HG03457 (cell line): ENCODE results near the gene MSMB.

Source experiments
- ATAC-seq: cut with Tn5 transposase; IDR thresholded peaks from one replicate; pipeline ENCODE4 v1.9.1; 2021; ENCODE audit warnings: moderate number of reproducible peaks; ENCODE audit not compliant: unreplicated experiment

MSMB gene

DNA sequence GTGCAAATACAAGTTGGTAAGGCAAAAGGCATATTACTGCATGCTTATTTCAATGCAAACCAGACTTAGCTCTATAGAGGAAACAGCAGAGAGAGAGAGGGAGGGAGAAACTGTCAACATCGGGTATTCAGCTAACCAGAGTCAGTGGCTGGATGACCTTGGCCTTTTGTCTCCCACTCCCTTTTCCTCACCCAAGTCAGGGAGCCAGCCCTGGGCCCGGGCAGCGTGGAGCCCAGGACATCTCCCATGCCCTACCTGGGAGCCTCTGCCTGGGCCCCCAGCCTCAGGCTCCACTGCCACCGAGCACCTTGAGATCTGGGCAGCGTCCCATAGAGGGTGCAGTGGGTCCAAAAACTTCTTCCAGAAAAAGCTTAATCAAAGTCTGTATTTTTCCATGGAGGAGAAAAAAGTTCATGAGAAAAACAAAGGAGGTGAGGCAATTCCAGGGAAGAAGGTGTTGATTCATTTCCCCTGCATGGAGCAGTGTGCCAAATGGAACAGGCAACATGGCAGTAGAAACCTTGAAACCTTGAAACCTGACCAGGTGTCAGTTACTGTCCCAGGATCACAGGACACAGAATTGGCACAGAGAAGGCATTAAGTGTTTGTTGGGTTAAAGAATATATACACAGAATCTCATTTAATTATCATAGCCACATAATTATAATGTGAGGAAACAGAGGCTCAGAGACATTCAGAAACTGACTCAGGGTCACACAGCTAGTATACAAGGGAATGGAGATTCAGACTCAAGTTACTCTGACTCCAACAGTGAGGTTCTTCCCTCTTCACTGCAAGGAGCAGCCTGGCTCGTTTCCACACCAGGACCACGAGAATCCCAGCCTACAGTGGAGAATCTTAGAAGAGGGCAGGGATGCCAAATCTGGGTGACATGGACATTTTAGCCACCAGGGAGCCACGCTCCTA lies 9.9 kb downstream of the MSMB start:
- no peak for ATAC-seq

DNA sequence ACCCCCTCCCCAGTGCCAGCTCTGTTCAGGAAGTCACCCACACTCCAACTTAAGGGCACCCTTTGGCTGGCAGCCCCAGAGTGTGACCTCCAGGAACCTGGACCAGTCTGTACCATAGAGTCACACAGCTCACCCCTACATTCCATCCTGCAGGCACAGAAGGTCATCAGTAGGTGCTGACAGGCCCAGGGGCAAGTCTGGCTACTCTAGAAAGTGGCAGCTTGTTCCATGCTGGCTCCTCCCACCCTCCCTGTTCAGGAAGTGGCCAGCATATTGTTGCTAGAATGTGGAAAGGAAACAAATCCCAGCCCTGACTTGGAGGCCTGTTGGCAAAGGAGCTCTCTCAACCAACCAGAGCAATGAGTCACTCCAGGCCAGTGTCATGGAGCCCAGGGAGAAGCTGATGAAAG lies 12.5 kb downstream of the MSMB start:
- no peak for ATAC-seq

DNA sequence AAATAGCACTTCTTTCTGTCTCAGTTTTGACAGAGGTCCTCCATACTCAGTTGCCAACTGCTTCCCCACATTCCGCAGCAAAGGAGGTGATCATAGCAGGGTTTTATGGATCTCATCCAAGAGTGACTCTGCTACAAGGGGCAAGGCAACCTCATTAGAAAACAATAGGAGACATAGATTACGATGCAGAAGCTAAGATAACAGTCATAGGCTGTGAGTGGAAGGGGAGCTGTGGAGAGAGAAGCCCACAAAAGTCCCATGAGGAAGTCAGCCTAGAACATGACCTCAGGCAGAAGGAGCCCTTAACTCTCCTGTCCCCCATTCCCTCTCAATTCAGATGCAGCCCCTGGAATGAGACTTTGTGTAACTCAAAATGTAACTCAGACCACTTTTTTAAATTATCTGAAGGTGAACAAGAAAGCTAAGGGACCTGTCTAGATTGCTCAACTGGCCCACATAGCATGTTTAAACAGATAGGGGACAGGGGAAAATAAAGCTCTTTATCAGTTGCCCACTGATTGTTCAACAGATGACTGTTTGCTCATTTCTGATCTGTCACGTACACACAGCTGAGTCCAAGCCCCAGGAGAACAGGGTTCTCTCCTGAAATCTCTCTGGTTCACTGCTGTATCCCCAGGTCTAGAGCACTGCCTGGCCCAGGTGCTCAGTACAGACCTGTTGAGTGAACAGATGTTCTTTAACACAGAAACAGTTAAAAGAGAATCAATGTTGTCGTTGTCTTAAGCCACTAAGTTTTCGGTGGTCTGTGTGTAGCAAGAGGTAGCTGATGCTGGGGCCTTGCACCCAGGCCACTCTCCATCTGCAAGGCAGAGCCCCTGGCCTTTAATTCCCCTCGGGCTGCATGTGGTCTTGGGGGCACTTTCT lies 14.2 kb downstream of the MSMB start:
- ATAC-seq, result no peak

DNA sequence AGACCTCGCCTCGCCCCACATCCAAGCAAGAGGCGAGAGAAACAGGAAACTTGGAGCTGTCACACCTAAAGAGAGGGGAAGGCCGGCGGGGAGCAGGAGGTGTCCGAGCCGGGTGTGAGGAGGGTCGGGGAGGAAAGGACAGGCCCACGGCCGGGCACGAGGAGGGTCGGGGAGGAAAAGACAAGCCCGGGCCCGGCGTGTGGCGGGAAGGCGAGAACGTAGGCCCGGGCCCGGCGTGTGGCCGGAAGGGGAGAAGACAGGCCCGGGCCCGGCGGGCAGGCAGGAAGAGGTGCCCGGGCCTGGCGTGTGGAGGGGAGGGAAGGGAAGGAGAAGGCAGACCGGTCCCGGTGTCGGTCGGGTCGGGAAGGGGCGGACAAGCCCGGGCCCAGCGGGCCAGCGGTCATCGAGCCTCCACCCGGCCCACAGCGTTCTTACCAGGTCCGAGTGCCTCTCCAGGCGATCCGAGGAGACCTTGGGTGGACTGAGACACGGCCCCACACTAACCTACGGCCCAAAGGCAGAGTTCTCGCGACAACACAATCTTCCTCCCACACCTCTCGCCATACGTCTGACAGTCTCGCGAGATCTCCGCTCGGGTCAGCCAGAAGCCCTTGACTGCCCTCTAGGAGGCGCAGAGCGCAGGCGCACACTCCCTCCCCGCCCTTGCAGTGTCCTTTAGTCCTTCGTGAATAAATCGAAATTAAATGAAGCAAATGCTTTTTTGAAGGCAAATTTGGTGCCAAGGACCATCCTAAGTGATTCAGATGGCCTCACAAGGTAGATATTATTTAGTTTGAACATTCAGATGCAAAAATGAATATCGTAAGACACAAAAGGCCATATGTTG lies 15.8 kb downstream of the MSMB start, which contains the start of gene NCOA4:
TSS of gene NCOA4 (minus strand) at position 533 of the 847 bp plus-strand sequence. CDS start 13,943 bp downstream, outside the sequence.
- ATAC-seq, result peak; percentile 93

DNA sequence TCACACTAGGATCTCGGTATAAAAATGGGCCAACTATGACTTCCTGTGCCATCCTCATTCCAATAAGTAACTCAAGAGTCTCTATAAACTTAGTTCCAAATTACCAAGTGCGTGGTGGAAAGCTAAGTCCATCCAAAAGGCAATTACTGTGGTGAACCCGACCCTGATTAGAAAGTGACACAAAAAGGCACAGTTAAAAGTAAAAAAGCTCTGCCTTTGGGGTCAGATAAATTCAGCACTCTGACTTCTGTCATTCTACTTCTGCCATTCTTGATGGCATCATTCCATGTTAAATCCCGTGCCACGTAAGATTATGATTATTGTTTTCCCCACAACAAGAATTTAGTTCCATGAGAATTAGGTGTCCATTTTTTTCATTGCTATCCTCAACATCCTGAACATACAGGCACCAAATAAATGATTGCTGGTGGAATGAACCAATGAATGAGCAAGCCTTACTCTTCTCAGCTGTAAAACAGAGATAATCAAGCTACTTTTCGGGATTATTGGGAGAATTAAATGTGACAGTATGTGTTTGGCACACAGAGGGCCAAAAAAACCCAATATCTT lies 16.5 kb downstream of the MSMB start:
- no peak for ATAC-seq

DNA sequence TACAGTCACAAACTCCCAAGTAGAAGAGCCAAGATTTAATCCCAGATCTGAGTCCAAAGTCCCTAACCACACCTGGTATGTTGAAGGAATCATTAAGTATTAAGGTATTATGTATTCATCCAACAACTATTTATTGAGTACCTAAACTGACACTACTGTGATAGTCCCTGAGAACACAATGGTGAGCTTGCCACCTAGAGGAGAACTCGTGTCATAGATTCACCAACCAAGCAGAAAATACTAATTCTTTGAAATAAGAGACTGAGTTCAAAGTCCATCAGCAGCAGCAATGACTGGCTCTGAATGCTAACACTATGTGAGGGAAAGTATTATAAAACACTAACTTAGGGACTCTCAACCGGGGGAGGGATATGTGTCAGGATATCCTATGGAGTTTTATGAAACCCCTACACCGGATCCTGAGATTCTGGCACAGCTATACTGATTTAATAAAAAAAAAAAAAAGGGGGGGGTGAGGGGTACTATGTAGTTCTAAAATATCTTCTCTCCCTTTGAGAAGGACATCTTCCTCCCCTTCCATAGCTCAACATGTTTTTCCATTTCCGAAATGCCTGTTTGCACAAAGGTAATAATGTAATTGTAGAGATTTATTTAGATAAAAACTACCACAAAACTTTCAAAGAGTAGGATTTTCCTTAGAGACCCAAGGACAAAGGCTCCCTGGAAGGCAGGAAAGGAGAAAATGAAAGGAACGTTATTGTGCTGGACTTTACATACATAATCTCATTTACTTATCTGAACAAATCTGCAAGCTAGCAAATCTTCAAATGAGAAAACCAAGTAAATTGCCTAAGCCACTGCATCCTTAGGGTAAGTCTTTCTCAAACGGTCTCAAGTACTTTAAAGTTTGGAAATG lies 17.2 kb downstream of the MSMB start:
- ATAC-seq, result no peak

DNA sequence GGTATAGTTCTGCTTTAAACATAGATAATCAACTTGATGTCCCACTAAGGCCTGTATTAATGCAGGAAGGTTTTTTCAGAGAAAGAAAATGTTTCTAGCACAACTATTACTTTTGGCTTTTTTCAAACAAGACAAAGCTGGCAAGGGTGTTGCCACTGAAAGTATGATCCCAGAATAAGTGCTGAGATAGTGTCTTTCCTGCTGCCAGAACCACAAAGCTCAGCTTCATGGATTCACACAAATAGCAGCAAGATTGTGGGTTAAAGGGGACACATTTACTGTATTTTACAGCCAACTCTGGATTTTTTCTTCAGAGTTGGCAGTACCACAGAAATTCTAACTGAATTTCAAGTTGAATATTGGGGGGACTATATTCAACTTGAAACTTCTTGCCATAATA lies 20.0 kb downstream of the MSMB start:
- ATAC-seq, result no peak

DNA sequence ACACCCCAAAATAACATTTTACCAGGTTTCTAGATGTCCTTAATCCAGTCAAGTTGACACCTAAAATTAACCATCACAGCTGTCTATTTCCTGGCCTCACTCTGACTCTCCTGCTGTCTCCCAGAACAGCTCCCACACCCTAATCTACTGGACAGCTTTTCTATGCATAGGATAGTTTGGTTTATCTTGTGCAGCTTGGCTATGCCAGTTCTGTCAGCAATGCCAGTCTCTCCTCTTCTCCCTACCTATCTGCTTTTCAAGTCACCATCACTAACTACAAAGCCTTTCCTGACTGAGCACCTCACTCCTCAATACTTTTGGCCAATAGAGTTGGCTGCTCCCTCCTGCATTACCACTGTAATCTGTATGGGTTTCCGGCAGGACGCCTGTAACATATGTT lies 20.7 kb downstream of the MSMB start:
- ATAC-seq, result no peak

DNA sequence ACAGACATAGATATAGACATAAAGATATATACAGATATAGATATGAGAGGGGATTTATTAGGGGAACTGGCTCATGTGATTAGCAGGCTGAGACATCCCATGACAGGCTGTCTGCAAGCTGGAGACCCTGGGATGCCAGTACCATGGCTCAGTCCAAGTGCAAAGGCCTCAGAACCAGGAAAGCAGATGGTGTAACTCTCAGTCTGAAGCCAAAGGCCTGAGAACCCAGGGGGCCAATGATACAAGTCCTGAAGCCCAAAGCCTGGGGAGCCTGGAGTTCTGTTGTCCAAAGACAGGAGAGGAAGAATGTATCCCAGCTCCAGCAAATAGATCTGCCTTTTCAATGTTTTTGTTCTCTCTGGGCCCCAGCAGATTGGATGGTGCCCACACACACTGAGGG lies 21.1 kb downstream of the MSMB start:
- ATAC-seq, result no peak

DNA sequence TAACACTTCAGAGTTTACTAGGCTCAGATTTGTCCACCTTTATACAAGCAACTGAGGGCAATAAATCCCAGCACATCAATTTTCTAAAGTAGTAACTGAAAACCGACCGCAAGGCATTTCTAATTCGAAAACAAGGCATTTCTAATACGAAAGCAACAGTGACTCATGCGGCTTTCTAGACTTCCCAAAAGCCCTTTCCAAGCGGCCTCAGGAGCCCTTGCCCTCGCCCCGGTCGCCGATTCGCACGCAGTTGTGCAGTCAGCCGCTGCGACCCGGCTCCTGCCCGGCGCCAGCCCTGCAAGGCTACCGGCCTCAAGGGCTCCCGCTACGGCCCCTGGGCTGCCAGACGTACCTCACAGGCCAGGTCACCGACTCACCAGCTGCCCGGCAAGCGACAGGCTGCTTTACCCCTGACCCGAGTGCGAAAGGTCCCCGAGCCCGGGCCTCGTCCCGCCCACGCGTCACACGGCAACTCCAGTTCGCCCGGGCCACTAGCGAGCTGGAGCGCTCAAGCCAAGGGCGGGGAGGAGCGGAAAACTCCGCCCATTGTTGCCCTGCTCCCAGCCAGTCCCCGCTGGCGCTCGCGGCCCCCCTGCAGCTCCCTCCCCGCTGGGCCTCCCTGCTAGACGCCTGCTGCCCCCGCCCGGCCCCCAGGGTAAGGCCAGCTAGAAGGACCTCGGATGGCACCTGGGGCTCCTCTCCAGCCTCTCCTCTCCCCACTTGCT lies 22.9 kb downstream of the MSMB start:
- ATAC-seq, result peak; percentile 89

DNA sequence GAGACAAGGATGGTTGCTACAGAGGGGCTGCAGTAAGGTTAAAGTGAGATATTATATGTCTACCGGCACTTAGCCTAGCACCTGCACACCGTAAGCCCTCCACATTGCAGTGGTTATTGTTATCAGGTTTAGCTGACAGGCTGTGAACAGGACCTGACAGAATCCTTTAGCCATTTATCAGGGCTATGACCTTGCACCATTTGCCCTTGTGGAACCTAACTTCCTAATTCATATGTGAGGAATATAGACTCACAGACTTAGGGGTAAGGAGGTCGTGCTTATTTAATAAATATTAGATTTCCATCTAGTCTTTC lies 25.8 kb downstream of the MSMB start:
- no peak for ATAC-seq

DNA sequence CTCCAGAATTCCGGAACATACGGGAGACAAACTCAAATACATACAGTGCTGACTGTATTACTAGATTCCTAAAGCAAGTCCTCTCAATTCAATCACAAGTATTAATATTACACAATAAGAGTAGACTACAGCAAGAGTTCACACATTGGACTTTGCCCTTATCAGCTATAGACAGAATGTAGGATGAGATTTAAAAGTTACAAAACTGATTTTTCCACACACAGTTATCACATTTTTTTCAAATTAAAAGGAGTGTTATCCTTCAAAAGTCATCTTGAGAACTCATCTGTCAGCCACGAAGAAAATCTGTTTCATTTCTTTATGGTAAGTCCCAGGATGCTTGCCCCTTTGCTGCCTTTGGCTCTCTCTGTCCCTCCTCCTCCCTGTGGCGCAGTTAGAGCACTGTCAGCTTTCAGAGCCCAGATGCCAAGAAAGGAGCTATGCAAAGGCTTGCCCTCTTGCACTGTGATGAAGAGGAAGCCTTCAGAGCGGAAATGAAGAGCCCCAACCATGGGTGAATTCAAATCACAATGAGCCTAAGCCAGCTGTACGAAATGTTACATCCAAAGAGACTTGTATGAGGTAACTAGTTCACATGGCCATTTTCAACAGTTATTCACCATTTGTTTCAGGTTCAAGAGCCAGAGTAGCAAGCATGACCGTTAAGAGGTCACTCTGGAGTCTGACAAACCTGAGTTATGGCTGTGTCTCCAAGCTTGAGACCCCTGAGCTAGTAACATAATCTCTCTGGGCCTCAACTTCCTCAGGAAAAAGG lies 26.3 kb downstream of the MSMB start:
- ATAC-seq, result no peak

DNA sequence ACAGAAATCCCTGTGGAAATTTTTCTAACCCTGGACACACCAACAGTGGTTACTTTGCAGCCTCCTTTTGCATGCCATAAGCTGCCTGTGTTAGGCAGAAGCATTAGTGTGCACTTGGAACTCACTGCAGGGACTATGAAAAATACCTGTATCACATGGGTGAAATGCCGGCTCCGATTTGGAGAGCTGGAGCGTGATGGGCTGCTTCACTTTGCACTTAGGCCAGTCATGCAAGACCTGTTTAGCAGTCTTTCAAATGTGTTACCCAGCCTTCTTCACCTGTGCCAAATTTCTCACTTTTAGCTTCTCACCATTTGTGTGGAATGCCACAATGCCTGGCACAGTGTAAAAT lies 26.9 kb downstream of the MSMB start:
- ATAC-seq, result no peak

DNA sequence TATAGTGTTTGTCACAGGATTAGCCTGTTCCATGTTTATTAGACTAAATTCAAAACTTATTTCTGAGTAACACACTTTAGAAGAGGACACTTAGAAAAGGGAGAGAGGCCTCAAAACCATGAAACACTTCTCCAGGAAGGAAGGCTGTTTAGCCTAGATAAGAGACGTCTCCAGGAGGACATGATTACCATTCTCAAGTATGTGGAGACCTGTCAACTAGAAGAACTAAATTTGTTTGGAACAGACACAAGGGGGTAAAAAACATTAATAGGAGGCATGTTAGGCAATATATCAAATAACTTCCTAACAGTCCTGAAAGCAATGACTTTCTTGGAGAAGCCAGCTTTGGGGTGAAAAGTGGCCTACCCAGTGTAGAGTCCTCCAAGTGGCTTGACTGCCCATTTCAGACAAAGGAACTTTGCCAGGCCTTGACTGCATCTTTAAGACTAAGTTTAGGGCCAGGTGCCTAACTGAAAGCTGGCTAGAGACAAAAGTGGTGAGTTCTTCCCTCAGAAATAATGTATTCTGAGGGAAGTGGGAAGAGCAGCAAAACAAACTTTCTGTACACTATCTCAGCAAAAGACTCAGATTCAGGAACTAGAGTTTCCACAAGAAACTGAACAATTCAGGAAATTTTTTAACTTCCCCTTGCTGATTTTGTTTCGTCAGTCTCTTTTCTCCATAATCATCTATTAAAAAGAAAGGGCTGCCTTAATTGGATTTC lies 27.5 kb downstream of the MSMB start:
- no peak for ATAC-seq

DNA sequence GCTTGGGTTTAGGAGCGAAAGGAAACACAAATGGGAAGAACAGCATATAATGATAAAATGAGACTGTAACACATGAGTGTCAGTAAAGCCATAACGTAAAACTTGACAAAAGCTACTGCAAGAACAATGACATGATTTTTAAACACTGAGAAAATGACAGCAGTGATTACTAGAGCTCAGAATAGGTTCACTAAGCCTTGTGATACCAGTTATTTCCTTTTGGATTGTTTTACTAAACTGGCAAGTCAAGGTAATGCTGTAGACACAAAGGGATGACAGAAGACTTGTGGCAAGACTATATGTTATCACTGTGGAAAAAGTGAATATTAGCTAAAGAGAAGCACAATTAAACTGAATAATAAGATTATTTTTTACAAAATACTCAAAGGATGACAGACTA lies 28.3 kb downstream of the MSMB start:
- ATAC-seq, result no peak

DNA sequence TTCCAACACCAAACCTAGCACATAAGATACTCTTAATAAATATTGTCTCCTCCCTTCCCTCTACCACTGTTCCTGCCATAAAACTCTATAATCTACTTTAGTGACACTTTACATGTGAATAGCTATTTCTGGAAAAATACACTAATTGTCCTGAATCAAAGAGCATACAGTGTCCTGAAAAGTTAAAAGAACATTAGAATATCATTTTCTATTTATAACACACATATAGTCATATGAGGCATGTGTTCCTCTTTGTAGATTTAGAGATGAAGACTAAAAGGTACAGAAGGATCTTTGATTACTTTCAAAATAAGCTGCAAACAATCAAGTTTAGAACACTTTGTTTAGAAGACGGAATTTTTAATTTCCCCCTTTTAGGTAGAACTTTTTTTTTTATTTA lies 29.3 kb downstream of the MSMB start:
- no peak for ATAC-seq

DNA sequence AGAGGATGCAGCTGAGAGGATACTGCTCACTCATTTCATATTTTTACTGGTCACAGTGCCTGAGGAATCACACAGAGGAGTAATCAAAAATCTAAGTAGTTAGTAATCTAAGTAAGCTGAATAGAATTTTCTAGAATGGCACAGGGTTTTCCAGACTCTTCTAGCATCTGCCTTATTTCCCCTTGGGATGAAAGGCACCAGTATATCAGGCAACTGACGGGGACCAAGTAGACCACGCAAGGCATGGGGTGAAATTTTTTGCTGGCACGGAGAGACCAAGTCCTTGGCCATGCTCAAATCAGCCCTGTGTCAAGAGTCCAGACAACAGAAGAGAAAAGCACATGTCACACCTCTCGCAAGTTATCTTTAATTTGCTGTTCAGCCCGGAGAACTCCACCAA lies 29.9 kb downstream of the MSMB start:
- ATAC-seq, result no peak
